SK-N-MC (cell line): ENCODE results near the gene RBKS.
A peak's percentile ranks its signal among the peaks of the same experiment; 100 is the strongest.

Source experiments
- DNase-seq: peaks from one replicate; pipeline ENCODE4 v3.0.0-alpha.2; 2011; ENCODE audit warnings: low read depth, low spot score
- H3K27ac ChIP-seq: fragments of 200-600 bp; sonication (generic); 2 replicates; pipeline ENCODE4 v1.5.1; 2016; ENCODE audit warnings: mixed run types
- H3K36me3 ChIP-seq: fragments of 200-600 bp; sonication (generic); 2 replicates; pipeline ENCODE4 v1.6.1; 2017; ENCODE audit warnings: antibody characterized with exemption, low read length, mixed read lengths; ENCODE audit not compliant: insufficient read depth
- H3K4me3 ChIP-seq: fragments of 200-600 bp; sonication (generic); 2 replicates; pipeline ENCODE4 v1.5.1; 2016
- H3K9ac ChIP-seq: fragments of 200-600 bp; sonication (generic); 2 replicates; pipeline ENCODE4 v1.8.0; 2017; ENCODE audit warnings: mixed run types, mixed read lengths; ENCODE audit not compliant: insufficient read length
- H3K9me3 ChIP-seq: fragments of 200-600 bp; sonication (generic); 2 replicates; pipeline ENCODE4 v1.6.1; 2017; ENCODE audit warnings: low read depth, mild to moderate bottlenecking, antibody characterized with exemption, low read length, moderate library complexity, mixed read lengths
- EZH2 ChIP-seq: fragments of 200-600 bp; sonication (generic); IDR thresholded peaks from one replicate; pipeline ENCODE4 v1.6.1; 2017; ENCODE audit warnings: antibody characterized with exemption
- FOXP2 ChIP-seq: optimal IDR thresholded peaks from 2 replicates; pipeline ENCODE3; 2011; ENCODE audit warnings: mild to moderate bottlenecking, moderate library complexity; ENCODE audit not compliant: insufficient read depth; ENCODE audit errors: extremely low read length, control extremely low read depth
- POLR2AphosphoS5 ChIP-seq: IDR thresholded peaks from 2 replicates; pipeline ENCODE4 v1.6.1; 2012; ENCODE audit warnings: mild to moderate bottlenecking, low read depth, low read length, borderline replicate concordance

Gene RBKS

GRCh38 chr2:27800856-27801255 is 89.3 kb downstream of the RBKS start:
- DNase-seq = no peak
- H3K36me3 ChIP-seq = no peaks in the 10 kb centered on the region
- no peaks in the 10 kb centered on the region for H3K9me3 ChIP-seq
- H3K9ac ChIP-seq = no peak overlapping the region
- no peak overlapping the region for H3K27ac ChIP-seq
- no peak overlapping the region for H3K4me3 ChIP-seq
- TF ChIP-seq EZH2 (no peak), FOXP2 (no peak), POLR2AphosphoS5 (no peak)

- H3K36me3 ChIP-seq = no peaks in the 10 kb centered on the region
- H3K4me3 ChIP-seq = no peak overlapping the region
- no peak for DNase-seq
- peak overlapping the region; percentile 74 for H3K27ac ChIP-seq
- no peak overlapping the region for H3K9ac ChIP-seq
- TF ChIP-seq FOXP2 = no peak
- no peak for TF ChIP-seq EZH2
- TF ChIP-seq POLR2AphosphoS5 = no peak
- no peaks in the 10 kb centered on the region for H3K9me3 ChIP-seq
Observed at GRCh38 chr2:27799646-27800010, 90.6 kb downstream of the RBKS start.

GRCh38 chr2:27798948-27799645 is 91.1 kb downstream of the RBKS start:
- Histone ChIP-seq H3K4me3 (no peak overlapping the region), H3K36me3 (no peaks in the 10 kb centered on the region), H3K27ac (peak overlapping the region; percentile 74), H3K9me3 (no peaks in the 10 kb centered on the region), H3K9ac (no peak overlapping the region)
- no peak for TF ChIP-seq FOXP2
- TF ChIP-seq POLR2AphosphoS5 = no peak
- no peak for TF ChIP-seq EZH2
- peak; percentile 45 for DNase-seq

GRCh38 chr2:27798486-27798885 is 91.7 kb downstream of the RBKS start:
- H3K27ac ChIP-seq = no peak overlapping the region
- H3K9me3 ChIP-seq = no peaks in the 10 kb centered on the region
- no peak for DNase-seq
- no peak overlapping the region for H3K9ac ChIP-seq
- H3K4me3 ChIP-seq = no peak overlapping the region
- H3K36me3 ChIP-seq = no peaks in the 10 kb centered on the region
- TF ChIP-seq POLR2AphosphoS5 (no peak), EZH2 (no peak), FOXP2 (no peak)

- H3K9ac ChIP-seq = no peak overlapping the region
- DNase-seq = no peak
Observed at GRCh38 chr2:27797841-27798240, 92.3 kb downstream of the RBKS start.

GRCh38 chr2:27796791-27797765 is 93.1 kb downstream of the RBKS start:
- H3K27ac ChIP-seq = no peak overlapping the region
- H3K4me3 ChIP-seq = no peak overlapping the region
- no peak for DNase-seq
- no peak overlapping the region for H3K9ac ChIP-seq
- H3K9me3 ChIP-seq = no peaks in the 10 kb centered on the region
- TF ChIP-seq EZH2 (no peak), POLR2AphosphoS5 (no peak)
- no peaks in the 10 kb centered on the region for H3K36me3 ChIP-seq

More at GRCh38 chr2:27797841-27798240, 92.3 kb downstream of the RBKS start:
- H3K27ac ChIP-seq = no peak overlapping the region
- no peaks in the 10 kb centered on the region for H3K9me3 ChIP-seq
- H3K4me3 ChIP-seq = no peak overlapping the region
- H3K36me3 ChIP-seq = no peaks in the 10 kb centered on the region
- TF ChIP-seq EZH2 (no peak), FOXP2 (no peak), POLR2AphosphoS5 (no peak)

GRCh38 chr2:27795868-27796277 is 94.3 kb downstream of the RBKS start:
- Histone ChIP-seq H3K36me3 (no peaks in the 10 kb centered on the region), H3K9me3 (no peaks in the 10 kb centered on the region), H3K9ac (no peak overlapping the region), H3K4me3 (no peak overlapping the region), H3K27ac (no peak overlapping the region)
- TF ChIP-seq FOXP2 (no peak), EZH2 (no peak), POLR2AphosphoS5 (no peak)
- no peak for DNase-seq

- Histone ChIP-seq H3K27ac (no peak overlapping the region), H3K9ac (no peak overlapping the region), H3K4me3 (no peak overlapping the region), H3K9me3 (no peaks in the 10 kb centered on the region), H3K36me3 (no peaks in the 10 kb centered on the region)
- DNase-seq = no peak
- TF ChIP-seq POLR2AphosphoS5 = no peak
- TF ChIP-seq FOXP2 = no peak
- no peak for TF ChIP-seq EZH2
Observed at GRCh38 chr2:27795093-27795834, 94.9 kb downstream of the RBKS start.
